DMS153 (cell line): Measurements from ENCODE around the gene HPCAL1.

Experiments used
- DNase-seq: peaks from one replicate; lab custom pipeline; 2025; lab: John Stamatoyannopoulos, UW

The HPCAL1 gene

GRCh38 chr2:10269711-10270610, 32.7 kb upstream of the HPCAL1 start:
- no peak for DNase-seq

- DNase-seq = no peak
Measured at GRCh38 chr2:10271509-10271908, 31.2 kb upstream of the HPCAL1 start.

- DNase-seq = no peak
Measured at GRCh38 chr2:10271946-10272345, 30.8 kb upstream of the HPCAL1 start.

- no peak for DNase-seq
Measured at GRCh38 chr2:10272464-10272863, 30.2 kb upstream of the HPCAL1 start.

- no peak for DNase-seq
Measured at GRCh38 chr2:10273215-10274175, 29.2 kb upstream of the HPCAL1 start.

GRCh38 chr2:10274376-10274775, 28.3 kb upstream of the HPCAL1 start:
- no peak for DNase-seq

- no peak for DNase-seq
Measured at GRCh38 chr2:10274983-10275802, 27.5 kb upstream of the HPCAL1 start.

- no peak for DNase-seq
Measured at GRCh38 chr2:10276481-10277292, 26.0 kb upstream of the HPCAL1 start.

- DNase-seq = no peak
Measured at GRCh38 chr2:10277293-10278028, 25.2 kb upstream of the HPCAL1 start.

GRCh38 chr2:10278029-10278762, 24.5 kb upstream of the HPCAL1 start:
- no peak for DNase-seq

- no peak for DNase-seq
Measured at GRCh38 chr2:10278763-10279471, 23.8 kb upstream of the HPCAL1 start.

- DNase-seq = no peak
Measured at GRCh38 chr2:10279472-10279870, 23.2 kb upstream of the HPCAL1 start.

- no peak for DNase-seq
Measured at GRCh38 chr2:10279946-10280463, 22.7 kb upstream of the HPCAL1 start.

- DNase-seq = no peak
Measured at GRCh38 chr2:10281891-10282290, 20.8 kb upstream of the HPCAL1 start.

- DNase-seq = no peak
Measured at GRCh38 chr2:10282611-10283105, 20.0 kb upstream of the HPCAL1 start.

GRCh38 chr2:10283106-10284062, 19.3 kb upstream of the HPCAL1 start:
- no peak for DNase-seq

GRCh38 chr2:10284108-10284870, 18.4 kb upstream of the HPCAL1 start:
- no peak for DNase-seq
